Liver (tissue), 9 donors: Measurements from ENCODE around the gene ZFAND3. TPM values are rescaled to one million over a fixed set of nuclear protein-coding genes. Genes with fewer than 3 reads are reported as not detected.

Experiments
- DNase-seq: peaks from one replicate; pipeline ENCODE4 v3.0.0-alpha.2; 2017; ENCODE audit warnings: low spot score
- H3K27ac ChIP-seq, 2 donors: one replicate each; pipeline ENCODE4 v1.7.0; 2013; ENCODE audit warnings: inconsistent platforms in 2 of 2, low read length in 2 of 2, control low read depth in 1 of 2, low read depth in 1 of 2, mild to moderate bottlenecking in 1 of 2
- H3K27me3 ChIP-seq, 4 donors: one replicate each; pipeline versions ENCODE4 v1.6.1 to v1.7.0; 2013; ENCODE audit warnings: low read length in 3 of 4, inconsistent platforms in 1 of 4, mild to moderate bottlenecking in 1 of 4, moderate library complexity in 1 of 4; ENCODE audit not compliant: control insufficient read depth in 4 of 4, insufficient read depth in 4 of 4
- H3K36me3 ChIP-seq, 4 donors: one replicate each; pipeline versions ENCODE4 v1.6.1 to v1.7.0; 2013; ENCODE audit warnings: low read length in 3 of 4, mild to moderate bottlenecking in 3 of 4, low read depth in 1 of 4, moderate library complexity in 1 of 4; ENCODE audit not compliant: control insufficient read depth in 4 of 4, insufficient read depth in 3 of 4
- H3K4me1 ChIP-seq, 4 donors: one replicate each; pipeline versions ENCODE4 v1.6.1 to v1.7.0; 2013; ENCODE audit warnings: low read length in 3 of 4, mild to moderate bottlenecking in 3 of 4, moderate library complexity in 1 of 4; ENCODE audit not compliant: control insufficient read depth in 4 of 4, insufficient read depth in 4 of 4
- H3K4me3 ChIP-seq, 3 donors: one replicate each; pipeline versions ENCODE4 v1.6.1 to v1.7.0; 2013; ENCODE audit warnings: low read length in 3 of 3, control low read depth in 1 of 3, low read depth in 1 of 3, mild to moderate bottlenecking in 1 of 3
- H3K9ac ChIP-seq, 2 donors: one replicate each; pipeline ENCODE4 v1.7.0; 2013; ENCODE audit warnings: low read length in 2 of 2, mild to moderate bottlenecking in 2 of 2, moderate library complexity in 2 of 2, control low read depth in 1 of 2, low read depth in 1 of 2
- H3K9me3 ChIP-seq, 4 donors: one replicate each; pipeline versions ENCODE4 v1.6.1 to v1.7.0; 2013; ENCODE audit warnings: low read length in 3 of 4; ENCODE audit not compliant: control insufficient read depth in 4 of 4
- FOXA1 ChIP-seq: IDR thresholded peaks from 2 replicates; pipeline ENCODE4 v1.6.1; 2016; ENCODE audit warnings: antibody characterized with exemption
- FOXA2 ChIP-seq: IDR thresholded peaks from 2 replicates; pipeline ENCODE4 v1.6.1; 2016; ENCODE audit warnings: antibody characterized with exemption
- GABPA ChIP-seq, 2 donors: IDR thresholded peaks in 1 of 2; conservative IDR thresholded peaks in 1 of 2; 2 replicates each; pipeline ENCODE4 v1.6.1; 2016; ENCODE audit warnings: antibody characterized with exemption in 2 of 2, mild to moderate bottlenecking in 1 of 2, moderate library complexity in 1 of 2
- HNF4A ChIP-seq, 2 donors: conservative IDR thresholded peaks; 2 replicates each; pipeline ENCODE4 v1.6.1; 2016; ENCODE audit warnings: antibody characterized with exemption in 2 of 2, mild to moderate bottlenecking in 2 of 2
- JUND ChIP-seq, 2 donors: IDR thresholded peaks; 2 replicates each; pipeline ENCODE4 v1.6.1; 2016; ENCODE audit warnings: antibody characterized with exemption in 2 of 2
- NR2F2 ChIP-seq: IDR thresholded peaks from 2 replicates; pipeline ENCODE4 v1.6.1; 2016; ENCODE audit warnings: antibody characterized with exemption
- RAD21 ChIP-seq, 2 donors: IDR thresholded peaks; 2 replicates each; pipeline ENCODE4 v1.6.1; 2016; ENCODE audit warnings: antibody characterized with exemption in 2 of 2, mild to moderate bottlenecking in 2 of 2
- RXRA ChIP-seq, 2 donors: IDR thresholded peaks; 2 replicates each; pipeline ENCODE4 v1.6.1; 2017 to 2018; ENCODE audit warnings: antibody characterized with exemption in 2 of 2, mild to moderate bottlenecking in 1 of 2
- SP1 ChIP-seq: IDR thresholded peaks from 2 replicates; pipeline ENCODE4 v1.6.1; 2018; ENCODE audit warnings: antibody characterized with exemption, mild to moderate bottlenecking
- TAF1 ChIP-seq: conservative IDR thresholded peaks from 2 replicates; pipeline ENCODE4 v1.6.1; 2016; ENCODE audit warnings: antibody characterized with exemption, mild to moderate bottlenecking
- YY1 ChIP-seq: IDR thresholded peaks from 2 replicates; pipeline ENCODE4 v1.6.1; 2016; ENCODE audit warnings: antibody characterized with exemption, mild to moderate bottlenecking
- WGBS: extraction: QIAGEN DNeasy Blood & Tissue Kit; methylation state at CpG from one replicate; pipeline ENCODE4 v1.1.7; 2013; 5-methylcytosine and 5-hydroxymethylcytosine counted together
- polyA plus RNA-seq, 2 donors: library from polyadenylated mRNA; stranded (reverse) in 1 of 2; unstranded in 1 of 2; fragments of 200-250 nt in 1 of 2; fragments of >200 nt in 1 of 2; fragmentation: Nextera tagmentation in 1 of 2; extraction: Ambion mirVana in 1 of 2; gene quantifications; one replicate each; pipeline versions ENCODE4 v1.2.1 to v1.2.3, GENCODE V29; 2013 to 2015
- total RNA-seq, 2 donors: library from RNA; depleted of rRNA; stranded (reverse); fragments of >200 nt; gene quantifications; one replicate each; pipeline ENCODE4 v1.2.3, GENCODE V29; 2014
- TF ChIP-seq, protein P1 (sequence below): IDR thresholded peaks from 2 replicates; pipeline ENCODE4 v1.6.1; 2016; ENCODE audit warnings: antibody characterized with exemption
- TF ChIP-seq, protein P2 (sequence below): IDR thresholded peaks from 2 replicates; pipeline ENCODE4 v1.6.1; 2016; ENCODE audit warnings: antibody characterized with exemption
- TF ChIP-seq, protein P3 (sequence below): IDR thresholded peaks from 2 replicates; pipeline ENCODE4 v1.6.1; 2016; ENCODE audit warnings: antibody characterized with exemption
- TF ChIP-seq, protein P4 (sequence below): IDR thresholded peaks from 2 replicates; pipeline ENCODE4 v1.6.1; 2016; ENCODE audit warnings: antibody characterized with exemption, mild to moderate bottlenecking
- donor health status: healthy.
- donor health status: healthy.
- donor health status: healthy.
- donor health status: healthy.
- donor health status: healthy.

Gene ZFAND3
- total and polyA plus RNA-seq, 4 donors: 7.7 to 37.5 (median 23.1) TPM

DNA sequence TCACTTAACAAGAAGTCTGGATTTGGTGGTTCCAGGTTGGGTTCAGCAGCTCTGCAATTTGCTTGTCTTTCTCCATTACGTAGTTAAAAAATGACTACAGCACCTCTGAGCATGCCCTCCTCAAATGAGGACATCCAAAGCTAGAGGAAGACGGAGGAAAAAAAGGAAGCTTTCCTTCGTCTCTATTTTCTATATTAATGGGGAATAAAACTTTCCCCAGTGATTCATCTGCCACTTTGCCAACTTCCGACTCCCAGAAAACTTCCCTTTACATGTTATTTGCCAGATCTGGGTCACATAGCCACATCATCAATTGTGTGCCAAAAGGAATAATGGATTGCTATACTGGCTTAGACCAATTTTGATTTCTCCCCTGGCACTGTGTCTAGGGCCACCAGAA lies 69.5 kb downstream of the ZFAND3 start:
- Histone ChIP-seq H3K4me1 (peaks cover 0 to 9% (median under 1%) of the 10 kb centered on the region in 4 donors), H3K27me3 (no peaks in the 10 kb centered on the region), H3K9me3 (no peaks in the 10 kb centered on the region), H3K9ac (no peak overlapping the region), H3K27ac (no peak overlapping the region), H3K36me3 (peaks cover 0 to 2% (median 0%) of the 10 kb centered on the region in 4 donors), H3K4me3 (no peak overlapping the region)
- WGBS: 70% methylated on average over 4 of the region's 4 CpGs
- DNase-seq: no peak
- TF ChIP-seq JUND (IDR thresholded peaks at IDR 0.05): no peak
- TF ChIP-seq SP1: no peak
- no peak for TF ChIP-seq FOXA1
- TF ChIP-seq RAD21 (IDR thresholded peaks at IDR 0.05): no peak
- no peak for TF ChIP-seq RXRA (IDR thresholded peaks at IDR 0.05)
- no peak for TF ChIP-seq YY1
- no peak for TF ChIP-seq NR2F2
- TF ChIP-seq TAF1: no peak
- TF ChIP-seq, protein P1, sequence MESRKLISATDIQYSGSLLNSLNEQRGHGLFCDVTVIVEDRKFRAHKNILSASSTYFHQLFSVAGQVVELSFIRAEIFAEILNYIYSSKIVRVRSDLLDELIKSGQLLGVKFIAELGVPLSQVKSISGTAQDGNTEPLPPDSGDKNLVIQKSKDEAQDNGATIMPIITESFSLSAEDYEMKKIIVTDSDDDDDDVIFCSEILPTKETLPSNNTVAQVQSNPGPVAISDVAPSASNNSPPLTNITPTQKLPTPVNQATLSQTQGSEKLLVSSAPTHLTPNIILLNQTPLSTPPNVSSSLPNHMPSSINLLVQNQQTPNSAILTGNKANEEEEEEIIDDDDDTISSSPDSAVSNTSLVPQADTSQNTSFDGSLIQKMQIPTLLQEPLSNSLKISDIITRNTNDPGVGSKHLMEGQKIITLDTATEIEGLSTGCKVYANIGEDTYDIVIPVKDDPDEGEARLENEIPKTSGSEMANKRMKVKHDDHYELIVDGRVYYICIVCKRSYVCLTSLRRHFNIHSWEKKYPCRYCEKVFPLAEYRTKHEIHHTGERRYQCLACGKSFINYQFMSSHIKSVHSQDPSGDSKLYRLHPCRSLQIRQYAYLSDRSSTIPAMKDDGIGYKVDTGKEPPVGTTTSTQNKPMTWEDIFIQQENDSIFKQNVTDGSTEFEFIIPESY: no peak

DNA sequence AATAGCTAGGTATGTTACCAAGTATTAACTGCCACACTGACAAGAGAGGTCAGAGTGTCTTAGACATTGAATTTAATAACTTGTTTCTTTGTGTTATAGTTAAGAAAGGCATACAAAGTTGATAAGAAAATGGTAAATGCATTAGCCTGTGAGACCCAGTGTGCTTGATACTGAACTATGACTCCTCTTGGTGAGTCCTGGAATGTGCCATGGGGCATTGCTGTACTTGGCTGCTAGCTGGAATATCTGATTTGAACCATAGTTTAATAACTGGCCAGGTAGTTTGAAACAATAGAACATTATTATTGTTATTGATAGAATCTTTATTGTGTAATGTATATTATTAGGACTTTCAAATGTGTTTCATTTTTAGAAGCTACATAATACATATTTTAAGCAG lies 70.0 kb downstream of the ZFAND3 start:
- H3K9ac ChIP-seq: no peak overlapping the region
- no peak overlapping the region for H3K27ac ChIP-seq
- no peak overlapping the region for H3K4me3 ChIP-seq
- no peak for DNase-seq
- H3K27me3 ChIP-seq: no peaks in the 10 kb centered on the region
- TF ChIP-seq FOXA1 (no peak), NR2F2 (no peak), RAD21 (IDR thresholded peaks at IDR 0.05) (no peak), SP1 (no peak), HNF4A (conservative IDR thresholded peaks at IDR 0.05) (no peak), GABPA (IDR thresholded peaks at IDR 0.05 in 1 of 2, conservative IDR thresholded peaks at IDR 0.05 in 1 of 2) (no peak), FOXA2 (no peak), RXRA (IDR thresholded peaks at IDR 0.05) (no peak), JUND (IDR thresholded peaks at IDR 0.05) (no peak)
- TF ChIP-seq, protein P1: no peak
- TF ChIP-seq, protein P2, sequence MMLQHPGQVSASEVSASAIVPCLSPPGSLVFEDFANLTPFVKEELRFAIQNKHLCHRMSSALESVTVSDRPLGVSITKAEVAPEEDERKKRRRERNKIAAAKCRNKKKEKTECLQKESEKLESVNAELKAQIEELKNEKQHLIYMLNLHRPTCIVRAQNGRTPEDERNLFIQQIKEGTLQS: no peak
- TF ChIP-seq, protein P3, sequence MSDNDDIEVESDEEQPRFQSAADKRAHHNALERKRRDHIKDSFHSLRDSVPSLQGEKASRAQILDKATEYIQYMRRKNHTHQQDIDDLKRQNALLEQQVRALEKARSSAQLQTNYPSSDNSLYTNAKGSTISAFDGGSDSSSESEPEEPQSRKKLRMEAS: no peak
- TF ChIP-seq, protein P4, sequence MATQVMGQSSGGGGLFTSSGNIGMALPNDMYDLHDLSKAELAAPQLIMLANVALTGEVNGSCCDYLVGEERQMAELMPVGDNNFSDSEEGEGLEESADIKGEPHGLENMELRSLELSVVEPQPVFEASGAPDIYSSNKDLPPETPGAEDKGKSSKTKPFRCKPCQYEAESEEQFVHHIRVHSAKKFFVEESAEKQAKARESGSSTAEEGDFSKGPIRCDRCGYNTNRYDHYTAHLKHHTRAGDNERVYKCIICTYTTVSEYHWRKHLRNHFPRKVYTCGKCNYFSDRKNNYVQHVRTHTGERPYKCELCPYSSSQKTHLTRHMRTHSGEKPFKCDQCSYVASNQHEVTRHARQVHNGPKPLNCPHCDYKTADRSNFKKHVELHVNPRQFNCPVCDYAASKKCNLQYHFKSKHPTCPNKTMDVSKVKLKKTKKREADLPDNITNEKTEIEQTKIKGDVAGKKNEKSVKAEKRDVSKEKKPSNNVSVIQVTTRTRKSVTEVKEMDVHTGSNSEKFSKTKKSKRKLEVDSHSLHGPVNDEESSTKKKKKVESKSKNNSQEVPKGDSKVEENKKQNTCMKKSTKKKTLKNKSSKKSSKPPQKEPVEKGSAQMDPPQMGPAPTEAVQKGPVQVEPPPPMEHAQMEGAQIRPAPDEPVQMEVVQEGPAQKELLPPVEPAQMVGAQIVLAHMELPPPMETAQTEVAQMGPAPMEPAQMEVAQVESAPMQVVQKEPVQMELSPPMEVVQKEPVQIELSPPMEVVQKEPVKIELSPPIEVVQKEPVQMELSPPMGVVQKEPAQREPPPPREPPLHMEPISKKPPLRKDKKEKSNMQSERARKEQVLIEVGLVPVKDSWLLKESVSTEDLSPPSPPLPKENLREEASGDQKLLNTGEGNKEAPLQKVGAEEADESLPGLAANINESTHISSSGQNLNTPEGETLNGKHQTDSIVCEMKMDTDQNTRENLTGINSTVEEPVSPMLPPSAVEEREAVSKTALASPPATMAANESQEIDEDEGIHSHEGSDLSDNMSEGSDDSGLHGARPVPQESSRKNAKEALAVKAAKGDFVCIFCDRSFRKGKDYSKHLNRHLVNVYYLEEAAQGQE: no peak
- H3K9me3 ChIP-seq: no peaks in the 10 kb centered on the region
- H3K4me1 ChIP-seq: peaks cover 0 to 9% (median under 1%) of the 10 kb centered on the region in 4 donors
- peaks cover 0 to 2% (median under 1%) of the 10 kb centered on the region in 4 donors for H3K36me3 ChIP-seq
